CMK (cell line): Measurements from ENCODE around the gene DDAH2.

Experiments
- DNase-seq: peaks from one replicate; pipeline ENCODE4 v3.0.0-alpha.2; 2010; ENCODE audit warnings: low read depth

The DDAH2 gene

DNA sequence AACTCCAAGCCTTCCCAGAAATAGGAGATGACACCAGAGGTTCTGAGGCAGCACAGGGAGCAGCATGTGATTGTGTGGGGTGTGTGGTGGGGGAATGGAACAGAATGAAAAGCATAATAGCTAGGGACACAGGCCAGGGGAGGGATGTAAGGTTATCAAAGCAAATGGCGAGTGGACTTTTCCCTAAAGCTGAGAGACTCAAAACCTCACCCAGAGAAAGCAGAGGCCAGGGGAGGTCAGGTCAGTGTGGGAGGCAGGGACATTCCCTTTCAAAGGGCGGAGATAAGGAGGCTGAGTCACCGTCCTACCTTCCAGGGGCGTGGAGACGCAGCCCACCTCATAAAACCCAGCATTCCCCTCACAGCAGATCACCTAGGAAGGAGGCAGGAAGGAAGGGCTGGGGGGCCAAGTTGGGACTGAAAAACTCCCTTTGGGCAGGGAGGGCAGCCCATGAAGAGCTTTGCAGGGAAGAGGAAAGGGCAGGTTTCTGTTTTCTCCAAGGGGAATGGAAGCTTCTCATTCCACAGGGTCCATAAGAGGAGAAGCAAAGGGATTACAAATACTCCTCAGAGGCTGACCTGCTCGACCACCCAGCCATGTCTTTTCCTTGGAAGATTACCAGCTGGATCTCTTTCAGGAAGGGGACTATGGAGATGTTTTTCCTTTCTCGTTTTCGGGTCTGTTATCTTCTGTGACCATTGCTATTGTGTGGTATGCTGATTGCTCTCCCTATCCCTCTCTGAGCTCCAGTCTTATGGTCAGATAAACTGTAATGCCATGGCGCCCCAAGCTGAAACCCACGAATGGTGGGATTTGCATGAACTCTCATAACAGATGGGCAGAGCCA is 38.6 kb downstream of the DDAH2 start:
- DNase-seq: no peak

- DNase-seq: no peak
Observed at GRCh38 chr6:31689249-31690110, 39.6 kb downstream of the DDAH2 start.

- DNase-seq: no peak
Observed at GRCh38 chr6:31687860-31688693, 41.0 kb downstream of the DDAH2 start.

DNA sequence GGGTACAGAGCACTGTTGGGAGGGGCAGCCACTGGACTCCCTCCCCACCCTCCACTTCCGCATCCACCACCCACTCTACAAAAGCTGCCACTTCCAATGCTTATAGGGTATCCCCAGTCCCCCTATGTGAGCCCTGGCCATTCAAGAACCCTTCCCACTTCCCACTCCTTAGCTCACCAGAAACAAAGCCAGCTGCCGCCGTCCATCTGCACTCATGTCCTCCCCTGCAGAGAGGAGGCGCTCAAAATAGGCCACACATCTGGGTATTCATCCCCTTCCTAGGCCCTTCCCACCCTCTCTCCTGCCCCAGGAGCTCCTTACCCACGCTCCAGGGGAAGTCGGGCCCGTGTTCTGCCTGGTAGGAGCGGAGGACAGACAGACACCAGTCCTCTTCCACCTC is 41.8 kb downstream of the DDAH2 start:
- no peak for DNase-seq

DNA sequence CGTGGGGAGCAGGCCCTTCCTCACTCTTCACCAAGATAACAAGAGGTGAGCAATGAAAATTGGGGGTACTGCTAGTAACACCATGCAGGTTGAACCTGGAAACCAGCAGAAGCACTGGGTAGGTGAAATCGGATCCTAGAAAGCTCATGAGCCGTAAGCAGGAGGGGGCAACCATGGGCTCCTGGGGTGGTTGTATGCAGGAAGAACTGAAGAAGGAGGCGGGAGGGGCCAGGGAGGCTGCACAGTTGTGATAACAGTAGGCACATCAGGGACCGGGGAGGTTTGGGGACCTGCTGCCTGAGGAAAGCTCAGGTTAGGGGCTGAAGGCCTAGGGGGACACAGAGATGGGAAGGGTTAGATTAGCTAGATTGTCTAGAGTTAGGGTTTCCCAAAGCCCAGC is 42.6 kb downstream of the DDAH2 start:
- no peak for DNase-seq

DNA sequence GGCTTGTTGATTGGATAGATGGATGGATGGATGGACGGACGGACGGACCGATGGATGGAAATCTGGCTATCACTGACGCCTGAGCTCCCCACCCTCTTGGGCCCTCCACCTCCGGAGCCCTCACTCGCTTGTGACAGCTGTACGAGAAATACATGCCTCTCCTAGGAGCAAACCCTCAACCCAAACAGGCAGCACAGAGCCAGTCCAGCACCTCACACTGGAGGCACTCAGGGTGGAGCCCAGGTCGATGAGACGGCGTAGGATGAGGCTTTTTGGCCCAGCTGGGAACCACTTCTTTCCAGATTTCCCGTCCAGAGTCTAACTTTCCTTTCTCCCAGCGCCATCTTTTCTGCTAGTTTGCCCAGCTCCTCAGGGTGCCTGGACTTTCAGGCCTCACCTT is 45.5 kb downstream of the DDAH2 start:
- no peak for DNase-seq

GRCh38 chr6:31681135-31681671 is 47.9 kb downstream of the DDAH2 start:
- DNase-seq: no peak

GRCh38 chr6:31680226-31681134 is 48.6 kb downstream of the DDAH2 start, which contains the start of gene LY6G5C:
LY6G5C (minus strand) TSS chr6:31681067; CDS start chr6:31680373, 694 bp downstream.
- DNase-seq: no peak

GRCh38 chr6:31677955-31678354 is 51.1 kb downstream of the DDAH2 start:
- no peak for DNase-seq
